HG03571 (cell line): Measurements from ENCODE around the gene MEFV.
A peak's percentile ranks its signal among the peaks of the same experiment; 100 is the strongest.
"Not testable (repeated sequence)": the region's sequence is repeated elsewhere in the genome, so short reads cannot be mapped to it uniquely, and the experiment has no call there.

Source experiments
- ATAC-seq: cut with Tn5 transposase; IDR thresholded peaks from one replicate; pipeline ENCODE4 v1.9.1; 2021; ENCODE audit not compliant: unreplicated experiment

Gene MEFV

GRCh38 chr16:3270718-3271117, 14.3 kb upstream of the MEFV start:
- ATAC-seq = not testable (repeated sequence)

- no peak for ATAC-seq
Observed at GRCh38 chr16:3268294-3268693, 11.9 kb upstream of the MEFV start.

- no peak for ATAC-seq
Observed at GRCh38 chr16:3266873-3267537, 10.6 kb upstream of the MEFV start.

- peak; percentile 84 for ATAC-seq
Observed at GRCh38 chr16:3264137-3265036, 8.0 kb upstream of the MEFV start.

GRCh38 chr16:3262517-3262916, 6.1 kb upstream of the MEFV start:
- no peak for ATAC-seq

- no peak for ATAC-seq
Observed at GRCh38 chr16:3259836-3260235, 3.4 kb upstream of the MEFV start.

GRCh38 chr16:3256866-3257465, 533 bp upstream of the MEFV start:
- ATAC-seq = no peak

GRCh38 chr16:3254309-3254708, 2.1 kb downstream of the MEFV start:
- ATAC-seq = no peak

GRCh38 chr16:3252967-3253366, 3.5 kb downstream of the MEFV start:
- ATAC-seq = no peak

- ATAC-seq = no peak
Observed at GRCh38 chr16:3249451-3249850, 7.0 kb downstream of the MEFV start.

GRCh38 chr16:3249020-3249419, 7.4 kb downstream of the MEFV start:
- no peak for ATAC-seq

GRCh38 chr16:3248596-3248995, 7.8 kb downstream of the MEFV start:
- ATAC-seq = no peak

GRCh38 chr16:3246876-3247275, 9.6 kb downstream of the MEFV start:
- ATAC-seq = no peak

GRCh38 chr16:3246002-3246401, 10.4 kb downstream of the MEFV start:
- ATAC-seq = no peak

- ATAC-seq = no peak
Observed at GRCh38 chr16:3243882-3244281, 12.6 kb downstream of the MEFV start.

GRCh38 chr16:3242709-3243108, 13.7 kb downstream of the MEFV start:
- ATAC-seq = no peak

GRCh38 chr16:3241761-3242160, 14.7 kb downstream of the MEFV start:
- ATAC-seq = no peak

- ATAC-seq = no peak
Observed at GRCh38 chr16:3235856-3236669, 20.4 kb downstream of the MEFV start.

GRCh38 chr16:3234857-3235561, 21.4 kb downstream of the MEFV start, which contains the start of gene ZNF200:
Gene ZNF200, minus strand, starts transcription at chr16:3235158. Its CDS starts 1,403 bp downstream, at chr16:3233755.
- peak; percentile 91 for ATAC-seq

GRCh38 chr16:3234543-3234856, 21.9 kb downstream of the MEFV start:
- ATAC-seq = no peak
